Stimulated activated CD8-positive, alpha-beta memory T cell treated with anti-CD3 and anti-CD28 coated beads, Interleukin-7, amount 100 ng/mL, for 48 hours (primary cell): ENCODE data around the gene RAB17.

Experiments used
- DNase-seq, 2 donors: peaks; one replicate each; pipeline ENCODE4 v3.0.0-alpha.2; 2020; ENCODE audit warnings: low read depth in 1 of 2; ENCODE audit errors: extremely low read depth in 1 of 2

The RAB17 gene

DNA sequence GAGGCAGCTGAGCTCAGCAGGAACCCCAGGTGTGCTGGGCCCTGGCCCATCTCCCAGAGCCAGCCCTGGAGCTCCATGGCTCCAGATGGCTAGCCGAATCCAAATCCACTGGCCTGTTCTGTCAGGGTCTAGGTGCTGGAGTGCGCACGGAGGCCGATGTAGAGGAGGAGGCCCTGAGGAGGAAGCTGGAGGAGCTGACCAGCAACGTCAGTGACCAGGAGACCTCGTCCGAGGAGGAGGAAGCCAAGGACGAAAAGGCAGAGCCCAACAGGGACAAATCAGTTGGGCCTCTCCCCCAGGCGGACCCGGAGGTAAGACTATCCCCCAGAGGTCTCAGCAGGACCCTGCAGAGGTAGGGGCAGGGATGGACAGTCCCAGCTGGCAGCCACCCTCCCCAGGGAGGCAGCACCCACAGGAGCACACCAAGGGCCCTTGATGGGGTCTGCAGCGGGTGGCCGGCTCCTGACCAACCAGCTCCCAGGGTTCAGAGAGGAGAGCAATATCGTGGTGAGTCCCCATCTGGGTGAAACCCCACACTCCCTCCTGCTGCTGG lies 50.2 kb downstream of the RAB17 start:
- DNase-seq, result no peak

DNA sequence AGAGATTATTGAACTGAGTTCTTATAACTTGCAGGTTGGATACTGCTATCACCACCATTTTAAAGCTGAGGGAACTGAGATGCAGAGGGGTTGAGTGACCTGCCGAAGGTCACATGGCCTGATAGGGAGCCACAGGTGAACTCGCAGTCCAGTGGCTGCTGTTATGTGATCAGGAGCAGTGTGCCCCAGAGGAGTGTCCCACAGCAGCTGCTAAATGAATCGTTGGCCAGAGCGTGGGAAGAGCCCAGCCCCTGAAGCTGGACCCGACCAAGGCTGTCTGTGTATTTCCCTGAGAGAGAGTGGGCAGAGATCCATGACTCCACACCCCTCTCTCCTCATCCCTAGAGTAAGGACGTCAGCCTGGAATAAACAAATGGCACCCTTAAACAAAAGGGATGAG lies 50.9 kb downstream of the RAB17 start:
- no peak for DNase-seq

DNA sequence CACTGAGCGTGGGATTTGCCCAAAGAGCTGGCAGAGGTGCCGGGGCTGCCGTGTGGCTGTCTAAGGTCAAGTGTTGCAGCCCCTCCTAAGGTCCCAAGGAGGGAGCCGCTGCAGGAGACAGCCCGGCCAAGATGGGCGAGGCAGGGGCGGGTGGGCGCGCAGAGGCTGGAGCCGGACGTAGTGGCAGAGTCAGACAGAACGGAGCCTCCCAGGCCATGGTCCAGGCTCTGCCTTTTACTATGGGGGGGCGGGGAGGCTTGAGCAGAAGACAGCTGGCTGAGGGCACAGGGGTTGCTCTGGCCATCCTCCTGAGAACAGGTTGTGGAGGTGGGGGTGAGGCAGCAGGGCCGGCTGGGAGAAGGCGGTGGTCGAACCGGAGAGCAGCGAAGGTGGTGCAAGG lies 51.6 kb downstream of the RAB17 start:
- no peak for DNase-seq

DNA sequence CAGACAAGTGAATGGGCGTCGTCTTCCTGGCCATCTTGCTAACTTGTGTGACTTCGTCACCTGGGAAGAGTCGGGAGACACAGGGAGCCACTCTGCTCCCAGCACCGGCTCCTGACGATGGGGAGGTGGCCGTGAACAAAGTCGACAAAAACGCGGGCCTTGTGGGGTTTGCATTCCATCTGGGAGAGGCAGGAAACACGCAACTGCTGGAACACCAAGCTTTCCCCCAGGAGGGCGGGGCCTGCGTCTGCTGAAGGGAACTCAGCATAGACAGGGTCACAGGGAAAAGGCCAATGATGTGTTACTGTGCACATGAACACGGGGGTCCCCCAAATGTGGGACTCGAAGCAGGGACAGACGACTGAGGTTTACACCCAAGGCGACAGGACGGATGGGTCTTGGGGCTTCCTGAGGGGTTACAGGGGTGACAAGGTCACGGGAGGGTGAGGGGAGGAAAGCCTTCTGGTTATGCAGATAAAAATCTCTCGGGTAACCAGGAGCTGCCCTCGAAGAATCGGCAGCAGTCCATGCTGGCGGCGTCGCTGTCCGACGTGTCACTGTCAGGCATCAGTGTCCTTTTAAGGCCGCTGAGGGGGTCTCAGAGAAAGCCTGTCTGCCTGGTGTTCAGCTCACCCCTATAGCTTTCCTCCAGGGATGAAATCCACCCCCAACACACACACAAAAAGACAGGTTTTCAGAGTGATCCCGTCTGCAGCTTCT lies 52.4 kb downstream of the RAB17 start:
- DNase-seq, result no peak

DNA sequence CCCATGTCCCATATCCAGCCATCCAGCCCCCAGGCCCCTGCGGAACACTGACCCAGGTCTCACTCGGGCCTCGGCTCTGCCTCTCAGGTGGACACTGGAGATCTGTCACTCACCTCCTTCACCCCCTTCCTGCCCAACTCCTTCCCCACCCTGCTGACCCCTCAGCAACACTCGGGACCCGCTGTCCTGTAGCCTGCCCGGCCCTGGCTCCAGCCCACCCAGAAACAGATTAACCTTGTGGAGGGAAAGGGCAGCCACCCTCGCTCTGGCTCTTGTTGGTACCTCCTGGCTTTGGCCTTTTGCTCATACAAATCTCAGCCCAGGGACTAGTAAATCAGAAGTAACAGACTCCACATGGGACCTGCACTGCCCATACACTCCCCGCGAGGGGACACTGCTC lies 53.9 kb downstream of the RAB17 start:
- no peak for DNase-seq

DNA sequence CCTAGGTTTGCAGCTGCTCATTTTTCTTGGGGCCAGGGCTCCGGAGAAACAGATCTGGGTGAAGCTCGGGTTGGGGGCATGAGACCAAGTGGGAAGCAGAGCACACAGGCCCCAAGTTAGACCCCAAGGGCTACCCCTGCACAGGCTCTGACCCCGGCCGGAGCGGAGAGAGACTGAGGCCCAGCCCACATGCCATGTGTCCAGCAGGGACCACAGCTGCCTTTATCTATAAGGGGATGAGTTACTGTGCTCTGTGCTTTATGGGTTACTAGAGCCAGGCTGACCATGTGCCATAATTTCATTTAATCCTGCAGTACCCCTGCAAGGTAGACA lies 54.5 kb downstream of the RAB17 start:
- no peak for DNase-seq

DNA sequence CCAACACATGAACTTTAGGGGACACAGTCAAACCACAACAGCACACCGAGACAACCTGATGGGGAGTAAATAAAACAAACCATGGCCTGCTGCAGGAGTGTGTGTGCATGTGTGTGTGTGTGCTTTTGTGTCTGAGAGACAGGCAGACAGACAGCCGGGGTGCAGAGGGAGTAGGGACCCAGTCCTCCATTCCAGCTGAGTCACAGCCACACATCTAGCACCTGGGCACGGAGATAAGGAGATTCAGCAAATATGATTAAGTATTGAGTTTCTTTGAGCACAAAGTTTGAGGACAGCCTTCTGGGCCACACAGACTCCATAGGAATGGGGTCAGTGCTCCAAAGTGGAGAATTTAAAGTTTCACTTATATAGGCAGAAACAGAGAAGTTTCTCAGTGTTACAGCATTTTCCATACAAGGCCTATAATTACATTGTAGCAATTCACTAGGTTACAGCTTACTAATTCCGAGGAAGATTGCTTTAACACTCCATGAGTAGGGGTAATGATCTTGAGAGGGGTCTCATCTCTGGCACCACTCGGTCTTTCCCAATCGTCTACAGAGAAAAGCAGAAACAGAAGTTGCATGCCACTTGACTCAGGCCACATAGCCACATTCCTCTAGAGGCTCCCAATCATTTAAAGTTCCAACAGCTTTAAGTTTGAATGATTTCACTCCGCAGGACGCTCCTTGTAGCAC lies 55.0 kb downstream of the RAB17 start:
- DNase-seq, result no peak

DNA sequence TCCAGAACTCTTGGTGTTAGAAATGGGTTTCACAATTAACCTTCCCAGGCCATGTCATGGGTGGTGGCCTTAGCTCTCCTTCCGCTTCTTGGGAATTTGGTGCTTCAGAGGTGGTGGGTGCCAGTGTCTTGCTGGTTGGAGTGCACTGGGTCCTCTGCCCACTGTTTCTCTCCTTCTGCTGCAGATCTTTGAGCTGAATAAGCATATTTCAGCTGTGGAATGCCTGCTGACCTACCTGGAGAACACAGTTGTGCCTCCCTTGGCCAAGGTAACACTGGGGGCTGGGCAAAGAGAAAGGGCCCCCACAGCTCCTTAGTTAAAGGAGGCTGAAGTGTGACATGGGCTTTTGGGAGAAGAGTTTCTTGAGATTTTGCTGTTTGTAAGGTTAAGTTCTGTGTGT lies 56.2 kb downstream of the RAB17 start:
- no peak for DNase-seq

DNA sequence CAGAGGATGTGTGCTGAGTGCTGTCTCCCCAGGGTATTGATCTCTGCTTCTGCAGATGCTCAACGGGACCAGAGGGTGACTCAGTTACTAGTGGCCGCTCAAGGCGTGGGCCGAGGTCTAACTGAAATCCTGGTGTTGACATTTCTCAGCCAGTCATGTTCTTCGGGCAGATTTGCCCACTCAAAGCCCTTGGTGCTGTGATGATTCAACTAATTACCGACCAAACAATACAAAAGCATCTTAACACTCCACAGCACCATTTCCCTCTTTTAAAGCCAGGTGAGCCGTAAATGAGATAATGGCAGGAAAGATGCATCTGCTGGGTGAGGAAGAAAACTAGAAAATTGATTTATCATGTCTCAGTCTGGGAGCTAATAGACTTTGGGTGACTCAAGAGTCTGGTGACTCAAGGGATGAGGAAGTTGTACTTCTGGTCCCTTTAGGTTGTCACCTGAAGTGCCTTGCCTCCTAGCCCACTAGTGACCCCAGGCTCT lies 56.8 kb downstream of the RAB17 start:
- no peak for DNase-seq

DNA sequence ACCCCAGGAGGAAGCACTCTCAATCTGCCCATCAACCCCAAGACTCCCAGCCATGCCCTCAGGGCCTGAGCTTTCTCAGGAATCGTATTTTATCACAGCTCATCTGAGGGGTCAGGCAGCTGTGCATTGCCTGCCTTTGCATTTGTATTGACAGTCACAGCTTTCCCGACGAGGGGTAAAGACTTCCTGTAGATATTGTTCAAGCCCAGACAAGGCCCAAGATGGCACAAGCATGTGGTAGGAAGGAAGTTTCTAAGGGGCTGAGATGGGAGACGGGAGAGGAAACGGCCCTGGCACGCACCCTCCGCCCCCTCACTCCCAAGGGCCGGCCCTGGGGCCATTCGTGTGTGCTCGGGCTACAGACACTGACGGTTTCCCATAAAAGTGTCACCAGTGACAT lies 58.4 kb downstream of the RAB17 start:
- no peak for DNase-seq

DNA sequence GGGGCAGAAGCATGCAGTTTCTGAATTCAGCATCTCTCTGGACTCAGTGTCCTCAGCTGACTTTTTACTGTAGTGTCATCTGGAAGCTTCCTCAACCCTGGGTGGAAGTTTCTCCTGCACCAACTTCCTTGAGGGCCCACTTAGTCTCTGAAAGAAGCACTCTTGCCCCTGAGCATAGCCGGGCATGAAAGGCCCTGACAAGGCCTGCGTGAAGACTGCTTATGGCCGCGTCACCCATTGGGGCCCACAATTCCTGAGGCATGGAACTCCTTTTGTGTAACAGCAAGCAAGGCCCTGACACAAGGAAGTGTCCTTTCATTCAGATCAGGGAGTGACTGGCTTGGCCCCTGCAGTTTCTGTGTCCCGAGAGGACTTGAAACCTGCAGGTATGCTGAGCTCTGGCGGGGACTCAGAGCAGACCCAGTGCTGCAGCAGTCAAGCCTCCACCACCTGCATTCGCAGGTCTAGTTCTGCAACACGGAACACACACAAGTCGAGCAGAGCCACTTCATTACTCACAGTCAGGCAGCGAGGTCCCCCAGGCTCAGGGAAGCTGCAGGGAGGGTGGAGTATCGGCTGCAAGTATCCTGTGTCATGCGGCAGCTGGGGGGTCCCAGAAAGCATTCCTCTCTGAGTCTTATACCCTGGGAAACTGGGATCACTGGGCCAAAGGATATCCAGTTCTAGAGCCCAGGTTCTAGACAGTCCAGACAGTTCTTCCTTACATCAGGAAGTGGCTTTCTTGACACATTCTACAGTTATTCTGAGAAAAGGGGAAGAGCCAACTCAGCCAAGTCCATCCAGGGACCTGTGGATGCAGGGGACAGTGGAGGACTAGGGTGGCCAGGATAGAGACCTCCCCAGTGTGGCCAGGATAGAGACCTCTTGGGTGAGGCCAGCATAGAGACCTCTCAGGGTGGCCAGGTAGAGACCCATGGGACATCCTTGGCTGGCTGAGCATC lies 59.8 kb downstream of the RAB17 start:
- DNase-seq, result no peak

DNA sequence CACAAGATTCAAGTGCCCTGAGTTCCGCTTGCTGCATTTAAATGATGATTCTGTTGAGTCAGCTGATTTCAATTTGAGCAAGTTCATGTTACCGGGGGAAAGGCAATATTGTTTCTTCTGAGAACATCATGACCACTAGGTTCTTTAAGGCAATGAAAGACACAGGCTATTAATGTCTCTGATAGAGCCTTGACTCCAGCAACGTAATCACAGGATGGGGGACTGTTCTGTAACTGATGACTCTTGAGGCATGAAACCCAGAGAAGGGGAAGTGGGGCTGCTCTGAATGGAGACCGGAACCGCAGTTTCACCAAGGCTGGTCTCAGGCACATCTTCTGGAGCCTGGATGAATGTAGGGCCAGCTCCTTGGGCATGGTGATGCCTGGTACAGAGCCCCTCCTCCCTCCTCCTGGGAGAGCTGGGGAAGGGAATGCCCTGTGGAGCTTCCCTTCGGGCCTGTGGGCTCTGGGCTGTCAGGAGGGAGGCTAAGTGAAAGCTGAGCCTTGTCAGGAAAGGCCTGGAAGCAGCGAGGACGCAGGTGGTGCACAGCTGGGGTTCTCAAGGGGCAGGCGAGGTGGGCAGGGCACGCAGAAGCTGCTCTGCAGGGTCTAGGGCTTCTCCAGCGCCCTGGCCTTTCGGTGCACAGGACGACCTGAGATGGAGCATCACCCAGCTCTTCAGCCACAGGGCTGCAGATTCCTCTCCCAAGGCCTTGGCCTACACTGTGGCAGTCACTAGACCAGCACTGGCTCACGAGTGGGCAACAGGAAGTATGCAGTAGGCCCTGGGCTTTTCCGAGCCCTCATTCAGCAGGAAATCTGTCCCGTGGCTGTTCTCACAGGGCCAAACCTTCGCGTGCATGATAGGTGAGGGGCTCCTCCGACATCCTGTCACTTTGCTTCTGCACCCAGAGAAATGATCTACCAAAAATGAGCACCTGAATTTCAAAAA lies 60.8 kb downstream of the RAB17 start:
- DNase-seq, result no peak

DNA sequence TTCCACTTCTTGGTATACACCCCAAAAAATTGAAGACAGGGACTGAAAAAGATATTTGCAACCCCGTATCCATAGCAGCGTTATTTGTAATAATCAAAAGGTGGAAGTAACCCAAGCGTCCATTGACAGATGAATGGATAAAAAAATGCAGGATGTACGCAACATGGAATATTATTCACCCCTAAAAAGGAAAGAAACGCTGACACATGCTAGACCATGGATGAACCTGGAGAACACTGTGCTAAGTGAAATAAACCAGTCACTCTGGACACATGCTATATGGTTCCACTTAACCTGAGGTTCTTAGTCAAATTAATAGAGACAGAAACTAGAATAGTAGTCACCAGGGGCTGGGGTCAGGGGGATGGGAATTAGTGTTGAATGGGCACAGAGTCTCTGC lies 62.8 kb downstream of the RAB17 start:
- no peak for DNase-seq

DNA sequence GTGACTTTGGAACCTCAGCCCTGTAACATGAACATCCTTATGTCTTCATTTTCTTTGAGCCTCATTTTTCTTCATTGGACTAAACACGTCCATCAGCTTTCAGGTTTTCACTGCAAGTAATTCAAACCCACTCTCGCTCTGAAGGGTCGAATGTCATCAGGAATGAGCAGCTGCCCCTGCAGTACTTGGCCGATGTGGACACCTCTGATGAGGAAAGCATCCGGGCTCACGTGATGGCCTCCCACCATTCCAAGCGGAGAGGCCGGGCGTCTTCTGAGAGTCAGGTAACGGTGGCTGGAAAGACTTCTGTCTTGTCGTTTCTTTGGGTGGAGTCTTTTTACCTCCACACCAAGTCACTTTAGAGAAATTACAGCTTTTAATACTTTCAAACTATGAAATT lies 63.3 kb downstream of the RAB17 start:
- DNase-seq, result no peak

DNA sequence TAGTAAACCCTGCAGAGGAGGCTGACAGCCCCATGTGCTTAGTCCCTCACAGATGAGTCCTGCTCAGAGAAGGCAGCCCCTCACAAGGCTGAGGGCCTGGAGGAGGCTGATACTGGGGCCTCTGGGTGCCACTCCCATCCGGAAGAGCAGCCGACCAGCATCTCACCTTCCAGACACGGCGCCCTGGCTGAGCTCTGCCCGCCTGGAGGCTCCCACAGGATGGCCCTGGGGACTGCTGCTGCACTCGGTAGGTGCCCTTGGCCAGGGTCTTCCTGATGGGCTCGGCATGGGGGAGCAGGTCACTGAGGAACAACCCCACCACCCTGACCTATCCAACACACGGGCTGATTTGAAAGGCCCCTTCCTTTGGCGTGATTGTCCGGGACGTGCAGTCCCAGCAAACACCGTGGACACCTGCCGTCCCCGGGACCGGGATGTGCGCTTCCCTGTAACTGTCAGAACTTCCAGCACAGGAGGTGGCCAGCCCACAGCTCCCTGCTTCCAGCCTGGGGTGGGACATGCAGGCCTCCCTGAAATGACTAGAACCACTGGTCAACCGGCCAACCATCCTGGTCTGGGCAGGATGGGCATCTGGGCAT lies 64.9 kb downstream of the RAB17 start:
- no peak for DNase-seq

DNA sequence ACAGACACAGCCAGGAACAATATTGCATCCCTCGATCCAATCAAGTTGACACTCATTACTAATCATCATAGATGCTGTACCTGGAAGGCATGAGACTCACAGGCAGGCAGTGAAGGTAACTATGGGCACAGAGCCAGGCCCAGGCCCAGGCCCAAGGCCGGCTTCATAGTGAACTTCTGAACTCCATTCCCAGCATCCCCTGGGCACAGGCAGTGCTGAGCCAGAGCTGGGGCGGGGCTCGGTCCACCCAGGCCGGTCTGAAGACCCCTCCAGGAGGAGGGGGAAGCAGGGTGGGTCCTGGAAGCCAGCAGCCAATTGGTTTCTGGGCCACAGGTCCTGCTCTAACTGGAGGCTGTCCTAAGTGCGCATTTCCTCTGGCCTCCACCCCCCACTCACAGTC lies 65.9 kb downstream of the RAB17 start:
- DNase-seq, result no peak
